HG03520 (cell line): Measurements from ENCODE around the gene CHDH.

Experiments used
- ATAC-seq: cut with Tn5 transposase; IDR thresholded peaks from one replicate; pipeline ENCODE4 v1.9.1; 2021; ENCODE audit warnings: mild to moderate bottlenecking, moderate library complexity; ENCODE audit not compliant: unreplicated experiment

Gene CHDH

GRCh38 chr3:53826048-53826447, 20.2 kb downstream of the CHDH start:
- ATAC-seq, result no peak

- no peak for ATAC-seq
Measured at GRCh38 chr3:53824795-53825194, 21.4 kb downstream of the CHDH start.

- no peak for ATAC-seq
Measured at GRCh38 chr3:53823956-53824657, 22.1 kb downstream of the CHDH start.

GRCh38 chr3:53823026-53823955, 22.9 kb downstream of the CHDH start:
- ATAC-seq, result no peak

- ATAC-seq, result no peak
Measured at GRCh38 chr3:53822331-53822741, 23.9 kb downstream of the CHDH start.

- no peak for ATAC-seq
Measured at GRCh38 chr3:53821631-53822121, 24.5 kb downstream of the CHDH start.

GRCh38 chr3:53820756-53821580, 25.3 kb downstream of the CHDH start:
- no peak for ATAC-seq

GRCh38 chr3:53820084-53820483, 26.1 kb downstream of the CHDH start:
- ATAC-seq, result no peak

GRCh38 chr3:53819163-53819868, 26.9 kb downstream of the CHDH start:
- no peak for ATAC-seq

- no peak for ATAC-seq
Measured at GRCh38 chr3:53818221-53819162, 27.7 kb downstream of the CHDH start.

- ATAC-seq, result no peak
Measured at GRCh38 chr3:53817809-53818208, 28.4 kb downstream of the CHDH start.

- no peak for ATAC-seq
Measured at GRCh38 chr3:53817211-53817610, 29.0 kb downstream of the CHDH start.

- ATAC-seq, result no peak
Measured at GRCh38 chr3:53816425-53816824, 29.8 kb downstream of the CHDH start.

GRCh38 chr3:53815651-53816050, 30.6 kb downstream of the CHDH start:
- no peak for ATAC-seq

- ATAC-seq, result no peak
Measured at GRCh38 chr3:53815067-53815466, 31.2 kb downstream of the CHDH start.

GRCh38 chr3:53813876-53814275, 32.3 kb downstream of the CHDH start:
- no peak for ATAC-seq

GRCh38 chr3:53813229-53813628, 33.0 kb downstream of the CHDH start:
- ATAC-seq, result no peak

GRCh38 chr3:53812434-53812833, 33.8 kb downstream of the CHDH start:
- ATAC-seq, result no peak
